Measurements from ENCODE around the gene SLC17A8. TPM values are rescaled to one million over a fixed set of nuclear protein-coding genes. Genes with fewer than 3 reads are reported as not detected.

The SLC17A8 gene
- total RNA-seq, 1 donor from 2014 or later = 1.7 TPM

Other genes starting within 250 kb of the SLC17A8 start
- 104 TPM for gene BLTP3B, start 214.2 kb upstream of the SLC17A8 start, total RNA-seq (ENCODE audit: insufficient read depth, low replicate concordance)
- 26.2 TPM for gene ACTR6, start 156.3 kb upstream of the SLC17A8 start, total RNA-seq (ENCODE audit: insufficient read depth, low replicate concordance)
- not detected for gene DEPDC4, start 90.0 kb upstream of the SLC17A8 start, total RNA-seq (ENCODE audit: insufficient read depth, low replicate concordance)
- 35.9 TPM for gene SCYL2, start 89.9 kb upstream of the SLC17A8 start, total RNA-seq (ENCODE audit: insufficient read depth, low replicate concordance)
- 1.7 TPM for gene NR1H4, start 116.8 kb downstream of the SLC17A8 start, total RNA-seq (ENCODE audit: insufficient read depth, low replicate concordance)
- gene GAS2L3, start 216.6 kb downstream of the SLC17A8 start, total RNA-seq (ENCODE audit: insufficient read depth, low replicate concordance) = 16.4 TPM

Measured in umbilical cord (tissue), 1 donor.